PFSK-1 (cell line): Measurements from ENCODE around the gene TOLLIP.

ENCODE experiments used
- TAF1 ChIP-seq: IDR thresholded peaks from 2 replicates; pipeline ENCODE4 v1.6.1; 2012; ENCODE audit warnings: low read length, control low read depth, borderline replicate concordance; ENCODE audit not compliant: insufficient read depth
- TF ChIP-seq, protein P1 (sequence below), 2 experiments: IDR thresholded peaks; 2 replicates each; pipeline versions ENCODE4 v1.6.1 to v1.8.0; 2011 to 2012; ENCODE audit warnings: low read depth in 2 of 2, low read length in 2 of 2, control low read depth in 1 of 2, inconsistent platforms in 1 of 2, mild to moderate bottlenecking in 1 of 2, moderate library complexity in 1 of 2; ENCODE audit not compliant: insufficient read depth in 1 of 2

DNA sequence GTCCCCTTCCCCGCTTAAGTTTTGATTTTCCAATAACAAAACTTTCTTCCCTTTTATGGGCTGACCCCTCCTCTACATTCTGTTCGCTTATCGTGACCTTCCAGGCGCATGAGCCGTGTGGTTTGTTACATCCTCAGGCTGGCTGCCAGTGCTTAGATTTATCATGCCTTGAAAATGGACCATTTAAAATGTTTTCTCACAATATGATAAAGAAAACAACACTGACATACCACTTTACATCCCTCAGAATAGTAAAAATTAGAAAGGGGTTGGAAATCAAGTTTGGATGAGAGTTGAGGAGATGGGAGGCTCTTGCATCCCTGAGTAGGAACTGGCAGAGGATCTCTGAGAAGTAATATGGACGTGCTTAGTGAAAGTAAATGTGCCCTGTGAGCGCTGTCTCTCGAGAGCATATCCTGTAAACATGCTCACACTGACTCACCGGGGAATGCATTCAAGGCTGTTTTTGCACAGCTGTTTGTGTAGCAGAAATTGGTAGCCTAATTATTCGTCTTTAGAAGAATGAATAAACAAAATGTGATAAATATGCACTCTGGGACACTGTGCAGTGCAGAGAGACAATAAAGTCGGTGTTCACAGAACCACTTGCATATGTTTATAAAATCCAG is 17.1 kb upstream of the TOLLIP start:
- TF ChIP-seq, protein P1, sequence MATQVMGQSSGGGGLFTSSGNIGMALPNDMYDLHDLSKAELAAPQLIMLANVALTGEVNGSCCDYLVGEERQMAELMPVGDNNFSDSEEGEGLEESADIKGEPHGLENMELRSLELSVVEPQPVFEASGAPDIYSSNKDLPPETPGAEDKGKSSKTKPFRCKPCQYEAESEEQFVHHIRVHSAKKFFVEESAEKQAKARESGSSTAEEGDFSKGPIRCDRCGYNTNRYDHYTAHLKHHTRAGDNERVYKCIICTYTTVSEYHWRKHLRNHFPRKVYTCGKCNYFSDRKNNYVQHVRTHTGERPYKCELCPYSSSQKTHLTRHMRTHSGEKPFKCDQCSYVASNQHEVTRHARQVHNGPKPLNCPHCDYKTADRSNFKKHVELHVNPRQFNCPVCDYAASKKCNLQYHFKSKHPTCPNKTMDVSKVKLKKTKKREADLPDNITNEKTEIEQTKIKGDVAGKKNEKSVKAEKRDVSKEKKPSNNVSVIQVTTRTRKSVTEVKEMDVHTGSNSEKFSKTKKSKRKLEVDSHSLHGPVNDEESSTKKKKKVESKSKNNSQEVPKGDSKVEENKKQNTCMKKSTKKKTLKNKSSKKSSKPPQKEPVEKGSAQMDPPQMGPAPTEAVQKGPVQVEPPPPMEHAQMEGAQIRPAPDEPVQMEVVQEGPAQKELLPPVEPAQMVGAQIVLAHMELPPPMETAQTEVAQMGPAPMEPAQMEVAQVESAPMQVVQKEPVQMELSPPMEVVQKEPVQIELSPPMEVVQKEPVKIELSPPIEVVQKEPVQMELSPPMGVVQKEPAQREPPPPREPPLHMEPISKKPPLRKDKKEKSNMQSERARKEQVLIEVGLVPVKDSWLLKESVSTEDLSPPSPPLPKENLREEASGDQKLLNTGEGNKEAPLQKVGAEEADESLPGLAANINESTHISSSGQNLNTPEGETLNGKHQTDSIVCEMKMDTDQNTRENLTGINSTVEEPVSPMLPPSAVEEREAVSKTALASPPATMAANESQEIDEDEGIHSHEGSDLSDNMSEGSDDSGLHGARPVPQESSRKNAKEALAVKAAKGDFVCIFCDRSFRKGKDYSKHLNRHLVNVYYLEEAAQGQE (IDR thresholded peaks at IDR 0.05; ENCODE audit: insufficient read depth in 1 of 2, low read depth in 2 of 2, low read length in 2 of 2), result no peak
- no peak for TF ChIP-seq TAF1
